HG02623 (cell line): Measurements from ENCODE around the gene RPL4.
"Not testable (repeated sequence)": the region's sequence is repeated elsewhere in the genome, so short reads cannot be mapped to it uniquely, and the experiment has no call there.

Source experiments
- ATAC-seq: cut with Tn5 transposase; IDR thresholded peaks from one replicate; pipeline ENCODE4 v1.9.1; 2021; ENCODE audit warnings: moderate library complexity; ENCODE audit not compliant: unreplicated experiment

Gene RPL4

GRCh38 chr15:66504563-66505429, at the start of gene RPL4, which contains the start of gene ZWILCH:
TSS of gene RPL4 (minus strand) at chr15:66504855. CDS start at chr15:66504790, 65 bp downstream.
TSS of gene ZWILCH (plus strand) at chr15:66505326. CDS start at chr15:66505339, 13 bp downstream.
- ATAC-seq, result peak; percentile 71

- ATAC-seq, result no peak
Observed at GRCh38 chr15:66545255-66545654, 40.6 kb upstream of the RPL4 start.

- no peak for ATAC-seq
Observed at GRCh38 chr15:66542896-66543295, 38.2 kb upstream of the RPL4 start.

GRCh38 chr15:66535056-66535455, 30.4 kb upstream of the RPL4 start:
- ATAC-seq, result no peak

- ATAC-seq, result no peak
Observed at GRCh38 chr15:66524838-66525237, 20.2 kb upstream of the RPL4 start.

GRCh38 chr15:66523926-66524325, 19.3 kb upstream of the RPL4 start:
- no peak for ATAC-seq

GRCh38 chr15:66515901-66516322, 11.3 kb upstream of the RPL4 start:
- ATAC-seq, result no peak

- ATAC-seq, result no peak
Observed at GRCh38 chr15:66514586-66514985, 9.9 kb upstream of the RPL4 start.

- ATAC-seq, result no peak
Observed at GRCh38 chr15:66508293-66508883, 3.7 kb upstream of the RPL4 start.

- ATAC-seq, result no peak
Observed at GRCh38 chr15:66505818-66506217, 1.2 kb upstream of the RPL4 start.

- no peak for ATAC-seq
Observed at GRCh38 chr15:66505430-66505811, 766 bp upstream of the RPL4 start.

- no peak for ATAC-seq
Observed at GRCh38 chr15:66503780-66504562, 684 bp downstream of the RPL4 start.

GRCh38 chr15:66503041-66503648, 1.5 kb downstream of the RPL4 start:
- ATAC-seq, result not testable (repeated sequence)

- ATAC-seq, result no peak
Observed at GRCh38 chr15:66502491-66502890, 2.2 kb downstream of the RPL4 start.

- not testable (repeated sequence) for ATAC-seq
Observed at GRCh38 chr15:66500346-66500745, 4.3 kb downstream of the RPL4 start.

GRCh38 chr15:66498501-66499386, 5.9 kb downstream of the RPL4 start:
- no peak for ATAC-seq

- peak; percentile 84 for ATAC-seq
Observed at GRCh38 chr15:66497502-66498455, 6.9 kb downstream of the RPL4 start, which contains the start of gene SNAPC5. TSS of gene SNAPC5 (minus strand) at chr15:66497762. CDS start at chr15:66497731, 31 bp downstream.

- no peak for ATAC-seq
Observed at GRCh38 chr15:66496951-66497501, 7.6 kb downstream of the RPL4 start.
